Neural cell (in vitro differentiated cells): Measurements from ENCODE around the gene KLHL11.

Experiments
- EP300 ChIP-seq: fragments of 450-650 bp; conservative IDR thresholded peaks from 2 replicates; pipeline ENCODE4 v1.6.1; 2014; ENCODE audit warnings: antibody characterized with exemption, mild to moderate bottlenecking, moderate library complexity; ENCODE audit not compliant: poor library complexity, severe bottlenecking
- EZH2 ChIP-seq: fragments of 200-600, 300-800 bp; shearing (Covaris generic), sonication (generic); IDR thresholded peaks from 2 replicates; pipeline ENCODE4 v1.6.1; 2014; ENCODE audit warnings: antibody characterized with exemption, low read length, borderline replicate concordance, mild to moderate bottlenecking; ENCODE audit not compliant: insufficient read depth, poor library complexity, severe bottlenecking
- MXI1 ChIP-seq: fragments of 450-650 bp; conservative IDR thresholded peaks from 2 replicates; pipeline ENCODE4 v1.6.1; 2014; ENCODE audit warnings: antibody characterized with exemption, mild to moderate bottlenecking; ENCODE audit not compliant: poor library complexity, severe bottlenecking
- POLR2AphosphoS5 ChIP-seq: IDR thresholded peaks from 2 replicates; pipeline ENCODE4 v1.6.1; 2012
- RAD21 ChIP-seq: fragments of 450-650 bp; conservative IDR thresholded peaks from 2 replicates; pipeline ENCODE4 v1.6.1; 2014; ENCODE audit warnings: antibody characterized with exemption, mild to moderate bottlenecking, moderate library complexity
- SMC3 ChIP-seq: fragments of 450-650 bp; conservative IDR thresholded peaks from 2 replicates; pipeline ENCODE4 v1.6.1; 2014; ENCODE audit warnings: antibody characterized with exemption, mild to moderate bottlenecking, moderate library complexity; ENCODE audit not compliant: poor library complexity
- TAF1 ChIP-seq: IDR thresholded peaks from 2 replicates; pipeline ENCODE4 v1.6.1; 2012; ENCODE audit warnings: low read depth
- TF ChIP-seq, protein P1 (sequence below): fragments of 450-650 bp; IDR thresholded peaks from 2 replicates; pipeline ENCODE4 v1.5.1; 2014; ENCODE audit warnings: antibody characterized with exemption, mild to moderate bottlenecking, moderate library complexity; ENCODE audit not compliant: poor library complexity, severe bottlenecking
- TF ChIP-seq, protein P2 (sequence below): IDR thresholded peaks from 2 replicates; pipeline ENCODE4 v1.6.1; 2012; ENCODE audit warnings: borderline replicate concordance

DNA sequence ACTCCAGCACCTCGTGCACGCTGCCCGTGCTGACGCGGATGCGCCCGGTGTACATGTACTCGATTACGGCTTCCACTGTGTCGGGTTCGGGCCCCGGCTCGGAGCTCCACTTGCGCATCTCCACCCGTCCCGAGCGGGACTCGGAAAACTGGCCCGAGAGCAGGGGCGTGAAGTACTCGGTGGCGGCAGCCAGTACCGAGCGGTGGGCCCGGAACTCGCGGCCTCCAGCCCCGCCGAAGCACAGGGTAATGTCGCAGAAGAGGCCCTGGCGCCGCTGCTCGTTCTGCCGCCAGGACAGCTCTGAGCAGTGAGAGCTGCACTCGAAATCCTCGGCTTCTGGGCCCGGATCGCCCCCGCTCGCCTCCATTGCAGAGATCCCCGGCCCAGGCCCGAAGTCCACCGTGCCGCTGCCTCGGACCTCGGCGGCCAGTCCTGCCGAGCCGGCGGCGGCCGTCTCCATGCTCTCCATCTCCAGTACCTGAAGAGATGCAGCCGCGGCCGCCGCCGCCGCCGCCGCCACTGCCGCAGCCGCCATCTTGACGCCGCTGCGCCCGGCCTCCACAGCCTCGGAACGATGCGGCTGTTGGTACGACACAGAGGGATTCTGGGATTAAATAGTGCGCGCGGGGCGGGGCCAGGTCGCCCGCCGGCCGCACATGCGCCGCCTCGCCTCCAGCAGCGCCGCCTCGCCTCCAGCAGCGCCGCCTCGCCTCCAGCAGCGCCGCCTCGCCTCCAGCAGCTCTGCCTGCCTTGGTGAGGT lies at the start of gene KLHL11:
- TF ChIP-seq, protein P1, sequence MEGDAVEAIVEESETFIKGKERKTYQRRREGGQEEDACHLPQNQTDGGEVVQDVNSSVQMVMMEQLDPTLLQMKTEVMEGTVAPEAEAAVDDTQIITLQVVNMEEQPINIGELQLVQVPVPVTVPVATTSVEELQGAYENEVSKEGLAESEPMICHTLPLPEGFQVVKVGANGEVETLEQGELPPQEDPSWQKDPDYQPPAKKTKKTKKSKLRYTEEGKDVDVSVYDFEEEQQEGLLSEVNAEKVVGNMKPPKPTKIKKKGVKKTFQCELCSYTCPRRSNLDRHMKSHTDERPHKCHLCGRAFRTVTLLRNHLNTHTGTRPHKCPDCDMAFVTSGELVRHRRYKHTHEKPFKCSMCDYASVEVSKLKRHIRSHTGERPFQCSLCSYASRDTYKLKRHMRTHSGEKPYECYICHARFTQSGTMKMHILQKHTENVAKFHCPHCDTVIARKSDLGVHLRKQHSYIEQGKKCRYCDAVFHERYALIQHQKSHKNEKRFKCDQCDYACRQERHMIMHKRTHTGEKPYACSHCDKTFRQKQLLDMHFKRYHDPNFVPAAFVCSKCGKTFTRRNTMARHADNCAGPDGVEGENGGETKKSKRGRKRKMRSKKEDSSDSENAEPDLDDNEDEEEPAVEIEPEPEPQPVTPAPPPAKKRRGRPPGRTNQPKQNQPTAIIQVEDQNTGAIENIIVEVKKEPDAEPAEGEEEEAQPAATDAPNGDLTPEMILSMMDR = no peak
- TF ChIP-seq, protein P2, sequence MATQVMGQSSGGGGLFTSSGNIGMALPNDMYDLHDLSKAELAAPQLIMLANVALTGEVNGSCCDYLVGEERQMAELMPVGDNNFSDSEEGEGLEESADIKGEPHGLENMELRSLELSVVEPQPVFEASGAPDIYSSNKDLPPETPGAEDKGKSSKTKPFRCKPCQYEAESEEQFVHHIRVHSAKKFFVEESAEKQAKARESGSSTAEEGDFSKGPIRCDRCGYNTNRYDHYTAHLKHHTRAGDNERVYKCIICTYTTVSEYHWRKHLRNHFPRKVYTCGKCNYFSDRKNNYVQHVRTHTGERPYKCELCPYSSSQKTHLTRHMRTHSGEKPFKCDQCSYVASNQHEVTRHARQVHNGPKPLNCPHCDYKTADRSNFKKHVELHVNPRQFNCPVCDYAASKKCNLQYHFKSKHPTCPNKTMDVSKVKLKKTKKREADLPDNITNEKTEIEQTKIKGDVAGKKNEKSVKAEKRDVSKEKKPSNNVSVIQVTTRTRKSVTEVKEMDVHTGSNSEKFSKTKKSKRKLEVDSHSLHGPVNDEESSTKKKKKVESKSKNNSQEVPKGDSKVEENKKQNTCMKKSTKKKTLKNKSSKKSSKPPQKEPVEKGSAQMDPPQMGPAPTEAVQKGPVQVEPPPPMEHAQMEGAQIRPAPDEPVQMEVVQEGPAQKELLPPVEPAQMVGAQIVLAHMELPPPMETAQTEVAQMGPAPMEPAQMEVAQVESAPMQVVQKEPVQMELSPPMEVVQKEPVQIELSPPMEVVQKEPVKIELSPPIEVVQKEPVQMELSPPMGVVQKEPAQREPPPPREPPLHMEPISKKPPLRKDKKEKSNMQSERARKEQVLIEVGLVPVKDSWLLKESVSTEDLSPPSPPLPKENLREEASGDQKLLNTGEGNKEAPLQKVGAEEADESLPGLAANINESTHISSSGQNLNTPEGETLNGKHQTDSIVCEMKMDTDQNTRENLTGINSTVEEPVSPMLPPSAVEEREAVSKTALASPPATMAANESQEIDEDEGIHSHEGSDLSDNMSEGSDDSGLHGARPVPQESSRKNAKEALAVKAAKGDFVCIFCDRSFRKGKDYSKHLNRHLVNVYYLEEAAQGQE = peak; percentile 95
- TF ChIP-seq SMC3 (peak; percentile 30), EZH2 (no peak), MXI1 (peak; percentile 51), EP300 (peak; percentile 57), RAD21 (peak; percentile 19), TAF1 (peak; percentile 94), POLR2AphosphoS5 (peak; percentile 98)
